ENCODE measurements around the gene ZFPM1.

Gene ZFPM1

DNA sequence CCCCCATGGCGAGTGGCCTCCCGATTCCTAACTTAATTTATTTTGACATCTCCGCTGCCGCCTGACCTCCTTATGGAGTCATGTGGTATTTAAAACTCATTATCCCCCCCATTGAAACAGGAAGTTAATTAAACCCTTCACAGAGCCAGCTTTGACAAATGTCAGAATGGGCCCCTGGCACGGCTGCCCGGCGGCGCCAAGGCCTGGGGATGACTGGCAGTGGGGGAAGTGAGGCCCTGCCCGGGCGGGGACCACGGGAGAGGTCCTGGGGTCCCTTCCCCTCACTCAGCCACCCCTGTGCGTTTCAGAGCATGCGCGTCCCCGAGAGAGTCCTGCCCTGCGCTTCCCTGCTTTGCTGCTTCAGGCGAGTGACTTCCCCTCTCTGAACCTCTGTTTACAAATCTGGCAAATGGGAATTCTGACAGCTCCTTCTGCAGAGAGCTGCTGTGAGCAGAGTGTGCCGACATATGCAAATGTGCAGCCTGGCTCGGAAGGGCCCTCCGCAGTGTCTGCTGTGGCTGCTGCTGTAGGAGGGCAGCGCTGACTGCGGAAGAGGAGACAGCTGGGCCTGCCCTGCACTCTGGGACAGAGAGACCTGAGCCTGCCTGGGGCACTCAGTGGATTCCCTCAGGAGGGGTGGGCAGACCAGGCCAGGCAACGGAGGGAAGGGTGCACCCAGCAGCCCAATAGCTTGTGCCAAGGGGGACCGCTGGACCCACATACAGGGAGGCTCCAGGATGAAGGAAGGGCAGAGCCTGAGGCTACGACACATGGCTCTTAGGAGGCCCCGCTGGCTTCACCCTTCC, 4.4 kb upstream of the ZFPM1 start:
- no peak for DNase-seq (ENCODE audit: low read depth)

- no peak for DNase-seq (ENCODE audit: low read depth)
Observed at GRCh38 chr16:88449267-88449561, 3.9 kb upstream of the ZFPM1 start.

- no peak for DNase-seq (ENCODE audit: low read depth)
Observed at GRCh38 chr16:88451586-88452481, 1.2 kb upstream of the ZFPM1 start.

GRCh38 chr16:88452482-88453216, 431 bp upstream of the ZFPM1 start:
- DNase-seq (ENCODE audit: low read depth) = peak; percentile 94

GRCh38 chr16:88453611-88454522, 787 bp downstream of the ZFPM1 start:
- peak; percentile 44 for DNase-seq (ENCODE audit: low read depth)

GRCh38 chr16:88454523-88454947, 1.5 kb downstream of the ZFPM1 start:
- DNase-seq (ENCODE audit: low read depth) = peak; percentile 21

DNA sequence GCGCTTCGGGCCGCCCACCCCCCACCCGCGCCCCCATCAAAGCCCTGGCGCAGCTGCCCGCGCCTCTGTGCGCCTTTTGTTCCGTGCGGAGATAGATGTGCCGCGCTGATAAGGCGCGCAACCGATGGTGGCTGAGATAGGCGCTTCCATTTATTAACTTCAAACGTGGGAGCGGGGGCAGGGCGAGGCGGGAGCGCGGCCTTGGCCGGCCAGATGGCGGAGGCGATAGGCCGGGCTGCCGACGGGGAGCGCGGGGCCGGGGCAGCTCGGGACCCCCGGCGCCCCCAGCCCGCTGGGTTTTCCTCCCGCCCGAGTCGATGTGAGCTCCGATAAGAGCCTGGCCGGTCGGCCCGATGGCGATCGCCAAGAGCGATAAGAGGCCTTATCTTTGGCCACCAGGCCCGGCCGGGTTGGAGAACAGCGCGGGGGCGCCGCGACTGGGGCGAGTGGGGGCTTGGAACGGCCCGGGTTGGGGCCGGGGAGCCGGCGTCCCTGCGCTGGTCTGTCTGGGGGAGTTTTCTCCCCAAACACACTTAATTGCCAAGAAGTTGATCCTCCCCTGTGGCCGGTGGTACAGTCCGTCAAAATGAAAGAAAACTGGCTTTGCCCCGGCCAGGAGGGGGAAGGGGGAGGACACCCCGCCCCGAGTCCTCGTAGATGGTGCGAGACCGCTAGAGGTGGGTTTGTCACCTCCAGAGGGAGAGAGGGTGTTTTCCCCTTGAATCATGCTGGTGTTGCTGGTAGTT, 2.7 kb downstream of the ZFPM1 start:
- peak; percentile 73 for DNase-seq (ENCODE audit: low read depth)

DNA sequence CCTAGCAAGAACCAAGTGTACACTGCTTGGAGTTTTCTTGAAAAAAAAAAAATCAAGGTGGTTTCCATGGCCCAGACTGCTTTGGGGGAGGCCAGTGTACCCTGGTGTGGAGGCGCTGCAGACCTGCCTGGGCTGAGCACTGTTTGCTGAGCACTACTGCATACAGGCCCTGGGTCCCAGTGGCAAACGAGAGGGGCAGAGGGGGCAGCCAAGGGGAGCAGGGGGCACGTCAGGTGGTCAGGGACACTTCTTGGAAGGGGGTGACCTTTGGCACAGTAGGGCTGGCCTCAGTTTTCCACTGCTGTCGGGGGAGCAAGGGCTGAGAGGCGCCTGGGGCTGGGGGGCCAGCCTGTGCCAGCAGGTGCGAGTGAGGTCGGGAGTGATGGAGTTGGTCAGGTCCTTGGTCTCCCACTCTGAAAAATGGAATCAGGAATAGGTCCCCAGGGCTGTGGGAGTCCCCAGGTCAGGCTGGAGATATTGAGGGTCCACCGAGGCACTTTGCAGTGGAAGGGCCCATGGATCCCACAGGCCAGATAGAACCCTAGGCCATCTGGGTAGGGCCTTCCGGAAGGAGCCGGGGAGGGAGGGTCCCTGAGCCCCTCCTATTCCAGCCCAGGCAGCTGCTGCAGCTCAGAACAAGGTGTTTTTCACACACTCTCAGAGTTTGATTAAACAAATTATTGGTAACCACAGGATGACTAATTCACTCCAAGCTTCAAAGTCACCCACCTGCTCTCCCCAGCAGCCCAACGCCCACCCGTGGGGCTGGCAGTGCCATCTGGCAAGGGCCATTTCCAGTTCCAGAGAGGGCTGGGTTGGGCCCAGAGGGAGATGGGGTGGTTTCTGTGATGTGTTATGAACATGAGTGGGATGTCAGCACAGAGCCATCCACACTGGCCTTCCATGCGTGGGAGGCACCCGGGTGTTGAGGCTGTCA, 3.5 kb downstream of the ZFPM1 start:
- no peak for DNase-seq (ENCODE audit: low read depth)

- DNase-seq (ENCODE audit: low read depth) = no peak
Observed at GRCh38 chr16:88458039-88458772, 5.1 kb downstream of the ZFPM1 start.

DNA sequence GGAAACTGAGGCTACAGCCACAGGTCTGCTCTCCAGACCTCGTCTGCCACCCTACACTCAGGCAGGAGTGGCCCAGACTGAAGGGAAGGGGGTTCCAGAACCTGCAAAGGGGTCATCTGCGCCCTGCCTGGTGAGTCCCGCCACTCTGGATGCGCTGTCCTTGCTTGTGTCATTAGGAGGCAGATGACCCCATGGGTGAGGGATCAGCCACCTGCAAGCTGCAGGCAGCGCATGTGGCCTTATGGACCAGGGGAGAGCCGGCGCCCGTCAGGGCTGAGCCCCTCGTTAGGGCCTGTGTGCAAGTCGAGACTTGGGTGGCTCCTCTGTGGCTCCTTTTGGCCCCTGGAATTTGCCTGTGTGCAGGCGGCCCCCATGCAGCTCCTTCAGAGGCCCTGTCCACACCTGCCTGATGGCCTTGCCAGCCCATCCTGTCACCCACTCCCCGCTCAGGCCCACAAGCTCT, 5.7 kb downstream of the ZFPM1 start:
- no peak for DNase-seq (ENCODE audit: low read depth)

- DNase-seq (ENCODE audit: low read depth) = peak; percentile 20
Observed at GRCh38 chr16:88459366-88460073, 6.4 kb downstream of the ZFPM1 start.

DNA sequence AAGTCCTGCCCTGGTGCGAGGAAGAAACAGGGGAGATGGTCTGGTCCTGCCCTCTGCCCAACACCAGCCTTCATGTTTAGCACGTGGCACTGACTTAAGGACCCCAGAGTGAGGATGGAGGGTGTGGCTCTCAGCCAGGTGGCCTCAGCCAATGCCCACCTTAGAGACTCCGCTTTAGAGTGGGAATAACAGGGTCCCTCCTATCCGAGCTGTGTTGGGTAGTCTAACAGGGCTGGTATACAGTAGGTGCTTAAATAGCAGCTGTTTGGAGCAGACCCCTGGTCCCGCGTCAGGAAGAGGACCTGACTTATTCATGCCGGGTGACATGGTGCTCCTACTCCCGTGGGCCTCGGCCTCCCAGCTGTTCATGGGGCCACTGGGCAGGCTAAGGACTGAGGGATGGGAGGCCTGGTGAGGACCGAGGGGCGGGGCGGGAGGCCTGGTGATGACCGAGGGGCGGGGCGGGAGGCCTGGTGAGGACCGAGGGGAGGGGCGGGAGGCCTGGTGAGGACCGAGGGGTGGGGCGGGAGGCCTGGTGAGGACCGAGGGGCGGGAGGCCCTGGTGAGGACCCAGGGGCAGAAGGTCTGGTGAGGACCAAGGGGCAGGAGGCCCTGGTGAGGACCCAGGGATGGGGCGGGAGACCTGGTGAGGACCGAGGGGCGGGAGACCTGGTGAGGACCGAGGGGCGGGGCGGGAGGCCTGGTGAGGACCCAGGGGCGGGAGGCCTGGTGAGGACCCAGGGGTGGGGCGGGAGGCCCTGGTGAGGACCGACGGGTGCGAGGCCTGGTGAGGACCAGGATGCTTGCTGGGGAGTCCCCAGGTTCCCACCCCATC, 7.6 kb downstream of the ZFPM1 start:
- DNase-seq (ENCODE audit: low read depth) = no peak

- no peak for DNase-seq (ENCODE audit: low read depth)
Observed at GRCh38 chr16:88461331-88462269, 8.5 kb downstream of the ZFPM1 start.

DNA sequence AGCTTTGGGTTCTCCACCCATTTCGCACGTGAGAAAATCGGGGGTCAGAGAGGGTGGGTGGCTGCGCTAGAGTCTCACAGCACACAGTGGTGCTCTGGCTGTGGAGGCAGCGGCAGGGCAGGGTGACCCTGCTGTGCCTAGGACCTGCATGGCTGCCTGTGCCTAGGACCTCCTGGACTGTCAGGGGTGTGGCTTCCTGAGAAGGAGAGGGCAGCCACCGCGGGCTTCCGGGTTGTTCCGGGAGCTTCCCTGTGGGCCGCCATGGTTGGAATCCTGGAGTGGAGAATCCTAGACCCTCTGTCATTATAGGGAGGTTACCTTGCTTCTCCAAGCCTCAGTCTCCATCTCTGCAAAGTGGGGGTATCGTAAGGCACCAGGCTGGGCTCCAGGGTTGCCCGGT, 9.3 kb downstream of the ZFPM1 start:
- no peak for DNase-seq (ENCODE audit: low read depth)

GRCh38 chr16:88463411-88463810, 10.3 kb downstream of the ZFPM1 start:
- no peak for DNase-seq (ENCODE audit: low read depth)
